GM13977 (cell line): ENCODE results near the gene EEF1AKMT4.
A peak's percentile ranks its signal among the peaks of the same experiment; 100 is the strongest.

Experiments
- DNase-seq: peaks from one replicate; pipeline ENCODE4 v3.0.0; 2012; ENCODE audit warnings: low spot score
- in situ Hi-C: fragments of 300-500 bp; cut with MboI; formaldehyde crosslinking; loops from one replicate; pipeline ENCODE4 v1.12.0; 2022; ENCODE audit warnings: low sequenced_read_pairs, low pct_unique_long_range_greater_than_20kb, mixed read lengths, inconsistent platforms; ENCODE audit not compliant: unreplicated experiment
- TF ChIP-seq, protein P1 (sequence below): IDR thresholded peaks from 2 replicates; pipeline ENCODE4 v1.5.1; 2012; ENCODE audit warnings: mild to moderate bottlenecking, control low read depth; ENCODE audit not compliant: insufficient read depth; ENCODE audit errors: extremely low read depth, missing control alignments

The EEF1AKMT4 gene

DNA sequence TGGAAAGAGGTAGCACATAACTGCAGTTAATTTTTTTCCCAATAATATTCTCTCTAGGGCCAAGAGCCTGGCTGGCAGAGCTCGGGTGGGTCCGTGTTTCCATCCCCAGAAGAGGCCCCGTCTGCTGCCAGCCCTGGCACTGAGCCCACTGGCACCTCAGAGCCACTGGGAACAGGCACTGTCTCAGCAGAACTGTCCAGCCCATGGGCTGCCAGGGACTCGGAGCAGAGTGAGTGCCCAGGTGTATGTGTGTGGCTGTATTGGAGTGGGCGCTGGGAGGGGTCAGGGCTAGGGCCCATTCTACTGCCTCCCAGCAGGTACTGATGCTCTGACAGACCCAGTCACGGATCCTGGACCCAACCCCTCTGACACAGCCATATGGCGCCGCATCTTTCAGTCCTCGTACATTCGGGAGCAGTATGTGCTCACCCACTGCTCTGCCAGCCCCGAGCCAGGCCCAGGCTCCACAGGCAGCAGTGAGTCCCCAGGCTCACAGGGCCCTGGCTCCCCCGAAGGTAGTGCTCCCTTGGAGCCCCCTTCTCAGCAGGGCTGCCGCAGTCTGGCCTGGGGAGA is 11.1 kb upstream of the EEF1AKMT4 start:
- TF ChIP-seq, protein P1, sequence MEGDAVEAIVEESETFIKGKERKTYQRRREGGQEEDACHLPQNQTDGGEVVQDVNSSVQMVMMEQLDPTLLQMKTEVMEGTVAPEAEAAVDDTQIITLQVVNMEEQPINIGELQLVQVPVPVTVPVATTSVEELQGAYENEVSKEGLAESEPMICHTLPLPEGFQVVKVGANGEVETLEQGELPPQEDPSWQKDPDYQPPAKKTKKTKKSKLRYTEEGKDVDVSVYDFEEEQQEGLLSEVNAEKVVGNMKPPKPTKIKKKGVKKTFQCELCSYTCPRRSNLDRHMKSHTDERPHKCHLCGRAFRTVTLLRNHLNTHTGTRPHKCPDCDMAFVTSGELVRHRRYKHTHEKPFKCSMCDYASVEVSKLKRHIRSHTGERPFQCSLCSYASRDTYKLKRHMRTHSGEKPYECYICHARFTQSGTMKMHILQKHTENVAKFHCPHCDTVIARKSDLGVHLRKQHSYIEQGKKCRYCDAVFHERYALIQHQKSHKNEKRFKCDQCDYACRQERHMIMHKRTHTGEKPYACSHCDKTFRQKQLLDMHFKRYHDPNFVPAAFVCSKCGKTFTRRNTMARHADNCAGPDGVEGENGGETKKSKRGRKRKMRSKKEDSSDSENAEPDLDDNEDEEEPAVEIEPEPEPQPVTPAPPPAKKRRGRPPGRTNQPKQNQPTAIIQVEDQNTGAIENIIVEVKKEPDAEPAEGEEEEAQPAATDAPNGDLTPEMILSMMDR = no peak
- in situ Hi-C loops = loop anchor here (25.0 kb wide), 1 partner anchor 351 kb away; the partner anchor contains the start of gene PARL
- no peak for DNase-seq

DNA sequence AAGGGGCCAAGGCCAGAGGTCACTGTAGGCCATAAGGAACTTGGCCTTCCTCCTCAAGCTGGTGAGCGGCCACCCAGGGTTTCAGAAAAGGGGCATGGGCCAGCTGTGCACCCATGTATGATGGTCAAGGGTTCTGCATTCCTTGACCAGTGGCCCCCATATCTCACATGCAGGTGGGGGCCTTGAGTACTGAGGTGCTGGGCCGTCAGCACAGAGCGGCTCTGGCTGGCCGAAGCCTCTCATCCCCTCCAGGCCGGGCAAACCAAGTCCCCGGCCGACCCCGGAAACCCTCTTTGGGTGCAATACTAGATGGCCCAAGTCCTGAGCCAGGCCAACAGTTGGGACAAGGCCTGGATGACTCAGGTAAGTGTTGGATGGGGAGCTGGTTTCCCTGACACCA is 10.3 kb upstream of the EEF1AKMT4 start:
- no peak for DNase-seq
- TF ChIP-seq, protein P1 = no peak
- in situ Hi-C loops = loop anchor here (25.0 kb wide), 1 partner anchor 352 kb away; the partner anchor contains the start of gene PARL

DNA sequence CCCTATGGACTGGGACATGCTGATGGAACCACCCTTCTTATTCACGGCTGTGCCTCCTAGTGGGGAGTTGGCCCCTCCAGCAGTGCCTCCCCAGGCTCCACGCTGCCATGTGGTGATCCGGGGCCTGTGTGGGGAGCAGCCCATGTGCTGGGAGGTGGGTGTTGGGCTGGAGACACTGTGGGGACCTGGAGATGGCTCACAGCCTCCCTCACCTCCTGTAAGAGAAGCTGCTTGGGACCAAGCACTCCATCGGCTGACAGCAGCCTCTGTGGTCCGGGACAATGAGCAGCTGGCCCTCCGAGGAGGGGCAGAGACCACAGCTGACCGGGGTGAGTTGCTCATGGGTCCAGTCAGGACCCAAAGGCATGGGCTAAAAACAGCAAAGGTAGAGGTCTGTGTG is 9.8 kb upstream of the EEF1AKMT4 start:
- in situ Hi-C loops = loop anchor here (25.0 kb wide), 1 partner anchor 352 kb away; the partner anchor contains the start of gene PARL
- TF ChIP-seq, protein P1 = no peak
- DNase-seq = no peak

DNA sequence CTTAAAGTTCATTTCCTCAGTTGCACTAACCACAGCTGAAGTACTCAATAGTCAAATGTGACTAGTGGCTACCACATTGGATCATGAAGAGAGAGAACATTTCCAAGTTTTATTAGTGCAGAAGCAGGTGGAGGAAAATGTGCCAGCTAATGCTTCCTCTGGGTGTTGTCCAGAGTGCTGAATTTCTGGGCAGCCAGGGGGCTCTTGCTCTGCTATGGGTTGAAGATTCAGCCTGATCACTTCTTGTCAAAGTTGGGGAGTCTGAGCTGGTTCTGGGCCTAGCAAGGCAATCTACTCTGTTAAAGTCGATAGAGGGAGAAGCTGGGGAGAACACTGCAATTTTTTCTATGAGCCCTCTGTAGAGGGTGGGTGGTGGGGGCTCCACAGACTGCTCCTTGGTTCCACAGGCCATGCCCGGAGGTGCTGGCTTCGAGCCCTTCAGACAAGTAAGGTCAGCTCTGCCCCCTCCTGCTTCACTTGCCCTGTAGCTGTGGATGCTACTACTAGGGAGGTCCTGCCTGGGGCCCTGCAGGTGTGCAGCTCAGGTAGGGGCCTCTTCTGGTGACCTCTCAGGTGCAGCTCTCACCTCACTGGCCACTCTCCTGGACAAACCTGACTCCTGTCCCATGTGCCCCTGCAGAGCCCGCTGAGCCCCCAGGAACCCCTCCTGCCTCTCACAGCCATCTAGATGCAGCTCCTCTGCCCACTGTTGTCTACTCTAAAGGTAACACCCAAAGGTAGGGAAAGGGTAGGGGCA is 8.9 kb upstream of the EEF1AKMT4 start:
- in situ Hi-C loops = loop anchor here (25.0 kb wide), 1 partner anchor 353 kb away; the partner anchor contains the start of gene PARL

DNA sequence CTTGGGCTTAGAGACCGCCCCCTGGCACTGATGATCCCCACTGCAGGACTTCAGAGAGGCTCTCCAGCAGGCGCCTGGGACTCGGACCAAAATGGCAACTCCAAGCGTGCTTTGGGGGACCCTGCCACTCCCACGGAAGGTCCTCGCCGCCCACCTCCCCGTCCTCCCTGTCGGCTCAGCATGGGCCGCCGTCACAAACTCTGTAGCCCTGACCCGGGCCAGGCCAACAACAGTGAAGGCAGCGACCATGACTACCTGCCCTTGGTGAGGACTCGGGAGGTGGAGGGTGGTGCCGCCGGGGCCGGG is 8.4 kb upstream of the EEF1AKMT4 start:
- DNase-seq = no peak
- in situ Hi-C loops = loop anchor here (25.0 kb wide), 1 partner anchor 354 kb away; the partner anchor contains the start of gene PARL
- TF ChIP-seq, protein P1 = no peak

More for the DNA sequence above, 8.9 kb upstream of the EEF1AKMT4 start:
- TF ChIP-seq, protein P1 = no peak
- no peak for DNase-seq

DNA sequence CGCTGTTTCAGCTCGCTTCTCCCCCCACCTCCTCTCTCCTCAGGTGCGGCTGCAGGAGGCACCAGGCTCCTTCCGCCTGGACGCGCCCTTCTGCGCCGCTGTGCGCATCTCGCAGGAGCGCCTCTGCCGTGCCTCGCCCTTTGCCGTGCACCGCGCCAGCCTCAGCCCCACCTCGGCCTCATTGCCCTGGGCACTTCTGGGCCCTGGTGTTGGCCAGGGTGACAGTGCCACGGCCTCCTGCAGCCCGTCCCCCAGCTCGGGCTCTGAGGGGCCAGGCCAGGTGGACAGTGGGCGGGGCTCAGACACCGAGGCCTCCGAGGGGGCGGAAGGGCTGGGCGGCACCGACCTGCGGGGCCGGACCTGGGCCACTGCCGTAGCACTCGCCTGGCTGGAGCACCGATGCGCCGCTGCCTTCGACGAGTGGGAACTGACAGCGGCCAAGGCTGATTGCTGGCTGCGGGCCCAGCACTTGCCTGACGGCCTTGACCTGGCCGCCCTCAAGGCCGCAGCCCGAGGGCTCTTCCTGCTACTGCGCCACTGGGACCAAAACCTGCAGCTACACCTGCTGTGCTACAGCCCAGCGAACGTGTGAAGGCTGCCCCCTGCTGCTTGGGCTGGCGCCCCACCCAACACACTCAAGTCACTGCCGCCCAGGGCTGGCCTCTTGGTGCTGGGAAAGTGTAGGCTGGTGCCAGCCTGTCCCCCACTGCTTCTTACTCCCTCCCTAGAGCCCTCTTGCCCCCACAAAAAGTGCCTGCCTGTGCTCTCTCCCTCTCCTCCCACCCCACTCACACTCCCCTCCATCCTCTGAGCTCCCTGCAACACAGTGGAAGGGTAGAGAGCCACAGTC is 7.8 kb upstream of the EEF1AKMT4 start:
- peak; percentile 74 for DNase-seq

More for the DNA sequence above, 7.8 kb upstream of the EEF1AKMT4 start:
- TF ChIP-seq, protein P1 = peak; percentile 72
- in situ Hi-C loops = loop anchor here (25.0 kb wide), 1 partner anchor 354 kb away; the partner anchor contains the start of gene PARL
